HG03064 (cell line): ENCODE results near the gene RAB4B.
"Not testable (repeated sequence)": the region's sequence is repeated elsewhere in the genome, so short reads cannot be mapped to it uniquely, and the experiment has no call there.

Experiments used
- ATAC-seq: cut with Tn5 transposase; IDR thresholded peaks from one replicate; pipeline ENCODE4 v1.9.1; 2021; ENCODE audit warnings: low read depth; ENCODE audit not compliant: unreplicated experiment

Gene RAB4B

DNA sequence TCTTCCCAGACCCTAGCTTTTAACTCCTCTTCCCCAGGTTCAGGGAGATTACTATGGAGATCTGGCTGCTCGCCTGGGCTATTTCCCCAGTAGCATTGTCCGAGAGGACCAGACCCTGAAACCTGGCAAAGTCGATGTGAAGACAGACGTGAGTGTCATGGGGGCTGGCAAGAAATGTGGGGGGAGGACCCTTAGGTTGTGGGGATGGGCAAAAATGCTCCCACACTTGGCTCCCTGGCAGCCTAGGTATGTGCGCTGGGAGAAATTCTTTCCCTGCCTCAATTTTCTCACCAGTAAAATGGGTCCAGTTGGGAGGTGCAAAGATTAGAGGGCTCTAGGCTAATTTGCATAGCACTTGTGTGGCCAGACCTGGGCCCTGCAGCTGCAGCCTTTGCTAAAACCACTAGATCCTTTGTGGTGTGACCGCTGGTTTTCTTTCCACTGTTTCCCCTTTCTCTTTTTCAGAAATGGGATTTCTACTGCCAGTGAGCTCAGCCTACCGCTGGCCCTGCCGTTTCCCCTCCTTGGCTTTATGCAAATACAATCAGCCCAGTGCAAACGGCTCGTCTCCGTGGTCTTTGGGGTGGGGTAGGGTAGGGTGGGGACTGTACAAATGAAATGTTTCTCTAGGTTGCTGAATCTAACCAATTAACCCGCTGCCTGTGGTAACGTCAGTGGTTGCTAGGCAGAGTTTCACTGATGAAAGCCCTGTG is 959 bp upstream of the RAB4B start:
- ATAC-seq = peak; percentile 47

DNA sequence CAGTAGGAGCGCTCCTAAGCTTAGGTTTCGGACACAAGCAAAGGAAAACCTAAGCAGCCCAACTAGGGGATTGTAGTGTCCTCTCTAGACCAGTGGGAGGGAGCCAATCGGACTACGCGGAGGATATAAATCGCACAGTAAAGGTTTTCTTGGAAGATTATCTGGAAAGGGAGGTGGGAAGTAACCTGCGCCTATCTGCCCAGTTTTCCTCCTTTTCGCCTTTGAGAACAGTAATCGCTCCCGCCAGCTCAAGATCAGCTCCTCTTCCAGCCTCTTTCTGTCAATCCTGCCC is 456 bp upstream of the RAB4B start:
- ATAC-seq = no peak

DNA sequence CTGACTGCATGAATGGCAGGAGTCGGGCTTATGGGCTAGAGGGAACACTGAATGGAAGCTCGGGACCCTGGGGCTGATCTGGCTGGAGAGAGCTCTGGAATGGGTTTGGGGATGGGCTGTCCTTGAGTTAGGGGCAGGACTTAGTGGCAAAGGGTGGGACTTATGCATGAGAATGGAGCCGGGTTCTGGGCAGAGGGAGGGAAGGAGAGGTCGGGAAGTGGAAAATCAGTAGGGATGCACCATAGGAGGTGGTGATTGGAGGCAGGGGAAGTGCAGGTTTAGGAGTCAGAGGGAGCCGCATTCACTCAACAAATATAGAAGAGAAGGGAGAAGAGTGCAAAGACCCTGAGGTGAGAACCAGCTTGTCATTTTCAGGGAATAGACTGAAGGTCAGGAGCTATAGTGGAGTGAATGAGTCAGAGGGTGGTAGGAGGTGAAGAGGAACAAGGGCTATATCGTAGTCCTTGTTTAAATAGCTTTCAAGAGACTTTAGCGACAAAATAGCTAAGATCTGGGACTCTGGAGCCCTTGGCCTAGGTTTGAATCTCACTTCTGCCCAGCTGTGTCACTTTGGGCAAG is 748 bp downstream of the RAB4B start:
- no peak for ATAC-seq

DNA sequence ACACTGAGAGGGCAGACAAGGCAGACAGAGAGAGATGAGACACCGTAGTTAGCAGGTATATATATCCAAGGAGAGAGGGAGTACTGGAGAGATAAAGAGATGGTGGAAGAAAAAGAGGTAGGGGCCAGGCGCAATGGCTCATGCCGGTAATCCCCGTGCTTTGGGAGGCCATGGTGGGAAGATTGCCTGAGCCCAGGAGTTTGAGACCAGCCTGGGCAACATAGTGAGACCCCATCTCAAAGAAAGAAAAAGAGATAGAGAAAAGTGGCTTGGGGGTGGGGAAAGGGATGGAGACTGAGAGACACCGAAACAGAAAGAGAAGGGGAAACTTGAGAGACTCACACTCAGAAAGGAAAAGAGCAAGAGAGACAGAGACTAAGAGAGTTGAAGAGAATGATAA is 2.5 kb downstream of the RAB4B start:
- no peak for ATAC-seq

DNA sequence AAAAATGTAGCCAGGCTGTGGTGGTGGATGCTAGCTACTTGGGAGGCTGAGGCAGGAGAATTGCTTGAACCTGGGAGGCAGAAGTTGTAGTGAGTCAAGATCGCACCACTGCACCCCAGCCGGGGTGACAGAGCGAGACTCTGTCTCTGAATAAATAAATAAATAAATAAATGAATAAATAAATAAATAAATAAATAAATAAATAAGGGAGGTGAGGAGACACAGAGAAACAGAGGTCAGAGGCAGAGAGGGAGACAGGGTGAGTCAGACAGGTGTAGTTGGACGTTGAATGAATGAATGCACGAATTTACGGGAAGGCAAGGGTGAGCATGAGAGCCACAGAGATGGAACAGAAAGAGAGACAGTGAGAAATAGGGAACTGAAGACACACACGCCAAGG is 3.1 kb downstream of the RAB4B start:
- ATAC-seq = no peak

DNA sequence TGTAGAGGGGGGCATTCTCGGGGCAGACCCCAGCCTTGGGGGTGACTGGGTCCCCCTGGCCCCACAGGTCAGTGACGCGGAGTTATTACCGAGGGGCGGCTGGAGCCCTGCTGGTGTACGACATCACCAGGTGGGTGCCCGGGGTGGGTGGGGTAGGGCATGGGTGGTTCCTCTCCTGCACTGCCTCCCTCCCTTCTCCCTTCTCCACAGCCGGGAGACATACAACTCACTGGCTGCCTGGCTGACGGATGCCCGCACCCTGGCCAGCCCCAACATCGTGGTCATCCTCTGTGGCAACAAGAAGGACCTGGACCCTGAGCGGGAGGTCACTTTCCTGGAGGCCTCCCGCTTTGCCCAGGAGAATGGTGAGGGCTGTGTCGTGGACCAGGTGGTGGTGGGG is 5.7 kb downstream of the RAB4B start:
- no peak for ATAC-seq

DNA sequence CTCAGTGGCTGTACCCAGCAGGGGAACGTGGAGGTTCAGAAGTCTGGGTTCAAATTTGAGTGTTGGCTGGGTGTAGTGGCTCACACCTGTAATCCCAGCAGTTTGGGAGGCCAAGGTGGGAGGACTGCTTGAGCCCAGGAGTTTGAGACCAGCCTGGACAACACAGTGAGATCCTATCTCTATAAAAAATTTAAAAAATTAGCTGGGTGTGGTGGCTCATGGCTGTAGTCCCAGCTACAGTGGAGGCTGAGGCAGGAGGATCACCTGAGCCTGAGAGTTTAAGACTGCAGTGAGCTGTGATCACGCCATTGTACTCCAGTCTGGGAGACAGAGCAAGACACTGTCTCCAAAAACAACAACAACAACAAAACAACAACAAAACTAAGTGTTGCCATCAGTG is 6.1 kb downstream of the RAB4B start:
- not testable (repeated sequence) for ATAC-seq

DNA sequence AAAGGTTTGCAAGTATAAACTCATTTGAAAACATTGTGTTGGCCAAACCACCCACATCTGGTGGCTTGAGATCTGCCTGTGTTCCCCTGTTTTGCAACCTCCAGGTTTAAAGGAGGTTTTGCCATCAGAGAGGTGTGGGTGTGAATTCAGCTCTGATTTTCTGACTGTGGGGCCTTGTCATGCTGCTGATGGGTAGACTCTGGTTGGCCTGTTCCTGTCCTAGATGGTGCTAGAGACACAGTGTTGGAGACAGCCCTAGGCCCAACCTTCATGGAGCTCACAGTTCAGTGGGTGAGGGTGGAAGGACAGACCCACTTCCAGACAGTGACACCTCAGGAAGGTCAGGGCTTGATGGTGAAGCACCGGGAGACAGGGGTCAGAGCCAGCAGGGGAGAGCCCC is 7.5 kb downstream of the RAB4B start:
- no peak for ATAC-seq

DNA sequence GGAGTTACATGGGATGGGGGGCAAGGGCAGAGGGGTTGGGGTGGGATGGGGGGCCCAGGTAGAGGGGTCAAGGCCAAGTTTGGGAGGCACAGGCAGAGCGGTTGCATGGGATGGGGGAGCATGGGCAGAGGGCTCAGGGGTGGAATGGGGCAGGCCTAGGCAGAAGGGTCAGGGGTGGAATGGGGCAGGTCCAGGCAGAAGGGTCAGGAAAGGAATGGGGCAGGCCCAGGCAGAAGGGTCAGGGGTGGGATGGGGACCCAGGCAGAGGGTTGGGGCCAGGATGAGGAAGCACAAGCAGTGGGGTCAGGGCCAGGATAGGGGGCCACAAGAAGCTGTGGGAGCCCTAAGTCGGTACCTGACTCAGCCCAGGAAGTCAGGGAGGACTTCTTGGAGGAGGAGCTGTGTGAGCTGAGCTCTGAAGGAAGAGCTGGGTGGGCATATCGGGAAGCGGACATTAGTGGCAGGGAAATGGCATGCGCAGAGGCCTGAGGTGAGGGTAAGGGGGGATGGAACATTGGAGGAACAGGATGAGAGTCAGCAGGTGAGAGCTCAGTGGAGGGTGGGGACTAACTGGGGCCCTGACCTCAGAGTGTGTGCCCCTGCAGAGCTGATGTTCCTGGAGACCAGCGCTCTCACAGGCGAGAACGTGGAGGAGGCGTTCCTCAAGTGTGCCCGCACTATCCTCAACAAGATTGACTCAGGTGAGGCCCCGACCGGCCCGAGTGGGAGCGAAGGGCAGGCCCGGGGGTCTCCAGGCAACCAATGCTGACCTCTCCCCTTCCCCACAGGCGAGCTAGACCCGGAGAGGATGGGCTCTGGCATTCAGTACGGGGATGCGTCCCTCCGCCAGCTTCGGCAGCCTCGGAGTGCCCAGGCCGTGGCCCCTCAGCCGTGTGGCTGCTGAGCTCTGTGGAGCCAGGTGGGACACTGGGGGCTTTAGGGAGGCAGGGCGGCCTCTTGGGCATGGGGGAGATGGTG is 8.3 kb downstream of the RAB4B start:
- ATAC-seq = no peak

DNA sequence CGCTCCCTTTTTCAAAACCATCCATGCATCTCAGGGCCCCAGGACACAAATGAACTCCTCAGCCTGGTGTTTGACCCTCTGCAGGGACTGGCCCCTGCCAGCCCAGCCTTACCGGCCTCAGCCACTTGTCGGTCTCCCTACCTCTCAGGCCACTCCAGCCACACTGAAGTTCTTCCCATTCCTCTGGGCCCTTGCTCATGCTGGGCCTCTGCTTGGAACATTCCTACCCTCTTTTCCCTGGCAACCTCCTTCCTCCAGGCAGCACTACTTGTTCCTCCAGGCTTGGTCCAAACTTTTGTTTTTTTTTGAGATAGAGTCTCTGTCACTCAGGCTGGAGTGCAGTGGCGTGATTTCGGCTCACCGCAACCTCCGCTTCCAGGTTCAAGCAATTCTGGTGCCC is 13.3 kb downstream of the RAB4B start:
- ATAC-seq = no peak

DNA sequence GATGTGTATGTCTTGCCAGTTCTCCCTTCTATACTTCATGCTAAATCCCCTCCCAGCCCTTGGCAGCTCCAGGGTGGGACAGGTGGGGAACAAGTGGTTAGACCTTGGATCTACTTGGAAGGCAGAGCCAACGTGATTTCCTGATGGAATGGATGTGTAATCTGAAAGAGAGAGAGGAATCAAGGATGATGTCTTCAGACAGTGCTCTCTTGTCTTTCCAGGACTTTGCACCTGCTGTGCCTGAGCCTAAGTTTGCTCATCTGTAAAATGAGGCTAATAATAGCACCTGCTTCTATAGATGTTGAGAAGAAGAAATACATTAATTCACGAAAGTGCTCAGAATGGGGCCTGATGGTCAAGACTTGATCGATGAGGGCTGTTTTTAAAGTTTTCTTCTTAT is 13.9 kb downstream of the RAB4B start:
- no peak for ATAC-seq

DNA sequence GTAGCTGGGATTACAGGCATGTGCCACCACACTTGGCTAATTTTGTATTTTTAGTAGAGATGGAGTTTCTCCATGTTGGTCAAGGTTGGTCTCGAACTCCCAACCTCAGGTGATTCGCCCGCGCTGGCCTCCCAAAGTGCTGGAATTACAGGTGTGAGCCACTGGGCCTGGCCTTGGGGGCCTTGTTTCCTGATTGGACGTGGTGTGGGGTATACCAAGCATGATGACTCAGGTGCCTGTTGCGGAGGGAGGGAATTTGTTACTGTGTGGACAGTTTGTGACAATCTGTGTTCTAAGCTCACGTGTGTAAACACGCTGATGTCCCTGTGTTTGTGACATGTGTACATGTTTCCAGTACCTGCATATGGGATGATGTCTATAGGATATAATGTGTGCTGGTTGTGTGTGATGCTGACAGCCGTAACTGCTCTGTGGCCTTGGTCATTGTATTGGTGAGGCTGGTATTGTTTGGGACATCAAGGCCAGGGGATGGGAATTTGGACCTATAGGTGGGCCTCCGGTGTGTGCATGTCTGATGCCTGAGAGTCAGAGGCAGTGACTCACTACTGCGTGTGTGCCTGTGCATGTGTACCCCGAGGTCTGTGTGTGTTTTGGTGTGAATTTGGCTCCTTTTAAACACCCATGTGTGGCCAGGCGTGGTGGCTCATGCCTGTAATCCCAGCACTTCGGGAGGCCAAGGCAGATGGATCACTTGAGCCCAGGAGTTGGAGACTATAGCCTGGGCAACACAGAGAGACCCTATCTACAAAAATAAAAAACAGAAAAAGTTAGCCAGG is 19.3 kb downstream of the RAB4B start:
- no peak for ATAC-seq

DNA sequence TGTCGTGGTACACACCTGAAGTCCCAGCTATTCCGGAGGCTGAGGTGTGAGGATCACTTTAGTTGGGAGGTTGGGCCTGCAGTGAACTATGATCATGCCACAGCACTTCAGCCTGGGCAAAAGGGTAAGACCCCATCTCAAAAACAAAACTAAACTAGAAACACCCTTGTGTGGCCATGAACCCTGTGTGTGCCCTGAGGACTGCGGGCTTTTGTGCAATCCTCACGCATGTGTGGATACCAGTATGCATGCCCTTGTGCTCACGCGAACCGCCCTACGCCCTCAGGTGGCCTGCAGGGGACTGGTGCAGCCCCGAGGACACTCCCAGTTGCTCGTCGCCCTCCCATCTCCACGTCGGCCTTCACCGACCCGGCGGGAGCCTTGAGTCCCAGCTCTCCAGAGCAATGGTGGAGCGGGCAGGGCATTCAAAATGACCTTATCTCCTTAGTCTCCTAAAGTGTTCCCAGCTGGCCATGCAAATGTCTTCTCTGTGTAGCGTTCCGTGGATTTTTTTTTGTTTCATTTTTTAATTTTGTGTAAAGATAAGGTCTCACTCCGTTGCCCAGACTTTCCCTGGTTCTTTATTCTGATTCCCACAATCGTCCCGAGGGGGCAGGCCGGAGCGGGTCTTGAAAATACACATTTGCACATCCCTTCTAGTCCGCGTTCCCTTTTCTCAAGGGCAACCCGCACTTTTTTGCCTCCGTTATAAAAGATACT is 20.1 kb downstream of the RAB4B start:
- ATAC-seq = no peak

DNA sequence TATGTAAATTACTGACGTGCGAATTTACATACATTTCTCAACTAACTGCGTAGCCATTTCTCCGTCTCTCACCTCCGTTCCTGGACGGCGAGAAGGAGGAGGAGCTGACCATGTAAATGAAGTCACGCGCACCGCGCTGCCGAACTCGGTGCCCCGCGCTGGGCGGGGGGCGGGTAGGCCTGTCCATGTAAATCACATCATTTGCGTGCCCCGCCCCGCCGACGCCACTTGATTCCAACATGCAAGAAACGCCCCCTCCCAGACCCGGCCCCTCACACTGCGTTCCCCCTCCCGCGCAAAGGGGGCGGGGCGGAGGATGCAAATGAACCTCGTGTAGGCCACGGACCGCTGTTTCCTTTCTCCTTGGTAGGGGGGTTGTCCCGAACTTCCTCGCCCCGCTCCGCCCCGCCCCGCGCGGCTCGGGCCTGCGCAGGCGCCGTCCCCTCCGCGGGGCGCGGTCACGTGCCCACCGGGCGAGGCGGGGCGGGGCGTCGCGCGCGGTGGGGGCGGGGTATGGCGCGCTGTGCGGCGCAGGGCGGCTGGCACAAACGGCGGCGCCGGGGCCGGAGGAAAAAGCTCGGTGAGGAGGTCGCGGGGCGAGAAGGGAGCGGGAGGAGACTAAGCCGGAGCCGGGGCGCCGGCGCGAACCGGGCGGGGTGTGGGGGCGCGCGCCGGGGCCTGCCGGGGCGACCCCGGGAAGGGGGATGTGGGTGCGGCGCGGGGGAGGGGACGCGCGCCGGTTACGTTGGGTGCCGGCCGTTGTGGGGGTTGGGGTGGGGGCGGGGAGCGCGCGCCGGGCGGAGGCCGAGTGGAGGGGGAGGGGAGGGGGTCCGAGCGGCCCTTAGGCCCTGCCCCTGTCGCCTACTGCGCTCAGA is 20.9 kb downstream of the RAB4B start, which contains the start of gene EGLN2:
TSS of gene EGLN2 (plus strand) at position 509 of the 875 bp plus-strand sequence. CDS start 1,382 bp downstream, outside the sequence.
- peak; percentile 63 for ATAC-seq

DNA sequence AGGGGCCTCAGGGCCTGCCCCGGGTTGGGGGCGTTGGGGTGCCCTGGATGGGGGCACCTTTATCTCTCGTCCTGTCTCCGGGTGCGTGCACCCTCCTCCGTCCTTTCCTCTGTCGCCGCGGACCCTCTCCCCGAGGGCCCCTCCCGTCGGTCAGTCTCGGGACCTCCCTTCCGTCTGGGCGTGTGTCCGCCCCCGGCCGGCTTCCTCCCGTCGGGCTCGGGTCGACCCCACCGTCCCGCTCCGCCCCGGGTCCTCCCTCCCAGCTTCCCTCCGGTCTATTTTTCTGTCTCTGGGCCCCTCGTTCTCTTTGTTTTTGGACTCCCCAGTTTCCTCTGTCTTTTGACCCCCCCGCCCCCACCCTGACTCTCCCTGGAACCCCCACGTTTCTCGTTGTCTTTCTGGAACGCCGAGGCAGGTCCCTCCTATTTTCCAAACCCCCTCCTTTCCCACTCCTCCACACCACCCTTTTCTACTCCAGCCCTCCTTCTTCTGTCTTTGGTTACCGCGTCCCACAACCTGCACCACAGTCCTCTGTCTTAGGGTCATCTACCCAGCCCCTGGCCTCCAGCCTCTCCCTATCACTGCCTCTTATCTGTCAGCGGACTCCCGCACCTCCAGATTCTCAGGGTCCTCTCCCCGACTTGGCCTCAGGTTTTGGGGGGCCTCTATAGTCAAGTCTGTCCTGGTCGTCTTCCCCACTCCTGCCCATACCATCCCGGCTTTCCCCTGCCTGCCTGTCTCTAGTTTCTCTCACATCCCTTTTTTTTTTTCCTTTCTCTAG is 21.7 kb downstream of the RAB4B start:
- no peak for ATAC-seq

DNA sequence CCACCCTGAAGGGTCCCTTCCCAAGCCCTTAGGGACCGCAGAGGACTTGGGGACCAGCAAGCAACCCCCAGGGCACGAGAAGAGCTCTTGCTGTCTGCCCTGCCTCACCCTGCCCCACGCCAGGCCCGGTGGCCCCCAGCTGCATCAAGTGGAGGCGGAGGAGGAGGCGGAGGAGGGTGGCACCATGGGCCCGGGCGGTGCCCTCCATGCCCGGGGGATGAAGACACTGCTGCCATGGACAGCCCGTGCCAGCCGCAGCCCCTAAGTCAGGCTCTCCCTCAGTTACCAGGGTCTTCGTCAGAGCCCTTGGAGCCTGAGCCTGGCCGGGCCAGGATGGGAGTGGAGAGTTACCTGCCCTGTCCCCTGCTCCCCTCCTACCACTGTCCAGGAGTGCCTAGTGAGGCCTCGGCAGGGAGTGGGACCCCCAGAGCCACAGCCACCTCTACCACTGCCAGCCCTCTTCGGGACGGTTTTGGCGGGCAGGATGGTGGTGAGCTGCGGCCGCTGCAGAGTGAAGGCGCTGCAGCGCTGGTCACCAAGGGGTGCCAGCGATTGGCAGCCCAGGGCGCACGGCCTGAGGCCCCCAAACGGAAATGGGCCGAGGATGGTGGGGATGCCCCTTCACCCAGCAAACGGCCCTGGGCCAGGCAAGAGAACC is 22.4 kb downstream of the RAB4B start:
- ATAC-seq = no peak

DNA sequence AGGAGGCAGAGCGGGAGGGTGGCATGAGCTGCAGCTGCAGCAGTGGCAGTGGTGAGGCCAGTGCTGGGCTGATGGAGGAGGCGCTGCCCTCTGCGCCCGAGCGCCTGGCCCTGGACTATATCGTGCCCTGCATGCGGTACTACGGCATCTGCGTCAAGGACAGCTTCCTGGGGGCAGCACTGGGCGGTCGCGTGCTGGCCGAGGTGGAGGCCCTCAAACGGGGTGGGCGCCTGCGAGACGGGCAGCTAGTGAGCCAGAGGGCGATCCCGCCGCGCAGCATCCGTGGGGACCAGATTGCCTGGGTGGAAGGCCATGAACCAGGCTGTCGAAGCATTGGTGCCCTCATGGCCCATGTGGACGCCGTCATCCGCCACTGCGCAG is 22.9 kb downstream of the RAB4B start:
- no peak for ATAC-seq
